ENCODE results near the gene CALN1. TPM values are rescaled to one million over a fixed set of nuclear protein-coding genes. Genes with fewer than 3 reads are reported as not detected.

CALN1 gene
- total RNA-seq, 4 donors from 2014 or later: 0.04 TPM; not detected in 3

DNA sequence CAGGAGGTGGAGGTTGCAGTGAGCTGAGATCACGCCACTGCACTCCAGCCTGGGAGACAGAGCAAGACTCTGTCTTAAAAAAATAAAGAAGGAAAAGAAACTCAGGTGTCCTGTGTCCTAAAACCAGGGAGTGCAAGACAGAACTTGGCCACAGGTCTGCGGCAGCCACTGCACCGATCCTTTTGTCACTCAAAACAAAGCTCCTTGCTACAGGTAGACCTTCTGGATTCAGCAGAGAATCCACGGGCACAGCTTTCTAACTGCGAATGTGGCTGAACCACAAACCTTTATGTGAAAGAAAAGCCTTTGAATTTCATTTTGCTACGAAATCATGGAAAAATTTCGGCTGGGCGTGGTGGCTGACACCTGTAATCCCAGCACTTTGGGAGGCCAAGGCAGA is 634.9 kb downstream of the CALN1 start:
- WGBS, 2 donors (ENCODE audit: low coverage in 1 of 2): 95 to 100% methylated on average over 4 to 8 of the region's 8 CpGs
- Histone ChIP-seq H3K27me3 (peaks cover 18% of the 10 kb centered on the region), H3K9me3 (no peaks in the 10 kb centered on the region), H3K27ac (no peak overlapping the region), H3K4me1 (no peaks in the 10 kb centered on the region), H3K36me3 (no peaks in the 10 kb centered on the region), H3K4me3 (no peak overlapping the region)
- ATAC-seq: no peak
- TF ChIP-seq POLR2AphosphoS5 (IDR thresholded peaks at IDR 0.05): no peak
- TF ChIP-seq, protein P1, sequence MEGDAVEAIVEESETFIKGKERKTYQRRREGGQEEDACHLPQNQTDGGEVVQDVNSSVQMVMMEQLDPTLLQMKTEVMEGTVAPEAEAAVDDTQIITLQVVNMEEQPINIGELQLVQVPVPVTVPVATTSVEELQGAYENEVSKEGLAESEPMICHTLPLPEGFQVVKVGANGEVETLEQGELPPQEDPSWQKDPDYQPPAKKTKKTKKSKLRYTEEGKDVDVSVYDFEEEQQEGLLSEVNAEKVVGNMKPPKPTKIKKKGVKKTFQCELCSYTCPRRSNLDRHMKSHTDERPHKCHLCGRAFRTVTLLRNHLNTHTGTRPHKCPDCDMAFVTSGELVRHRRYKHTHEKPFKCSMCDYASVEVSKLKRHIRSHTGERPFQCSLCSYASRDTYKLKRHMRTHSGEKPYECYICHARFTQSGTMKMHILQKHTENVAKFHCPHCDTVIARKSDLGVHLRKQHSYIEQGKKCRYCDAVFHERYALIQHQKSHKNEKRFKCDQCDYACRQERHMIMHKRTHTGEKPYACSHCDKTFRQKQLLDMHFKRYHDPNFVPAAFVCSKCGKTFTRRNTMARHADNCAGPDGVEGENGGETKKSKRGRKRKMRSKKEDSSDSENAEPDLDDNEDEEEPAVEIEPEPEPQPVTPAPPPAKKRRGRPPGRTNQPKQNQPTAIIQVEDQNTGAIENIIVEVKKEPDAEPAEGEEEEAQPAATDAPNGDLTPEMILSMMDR (IDR thresholded peaks at IDR 0.05): no peak
- TF ChIP-seq POLR2A (IDR thresholded peaks at IDR 0.05): no peak
- TF ChIP-seq EP300 (IDR thresholded peaks at IDR 0.05): no peak

DNA sequence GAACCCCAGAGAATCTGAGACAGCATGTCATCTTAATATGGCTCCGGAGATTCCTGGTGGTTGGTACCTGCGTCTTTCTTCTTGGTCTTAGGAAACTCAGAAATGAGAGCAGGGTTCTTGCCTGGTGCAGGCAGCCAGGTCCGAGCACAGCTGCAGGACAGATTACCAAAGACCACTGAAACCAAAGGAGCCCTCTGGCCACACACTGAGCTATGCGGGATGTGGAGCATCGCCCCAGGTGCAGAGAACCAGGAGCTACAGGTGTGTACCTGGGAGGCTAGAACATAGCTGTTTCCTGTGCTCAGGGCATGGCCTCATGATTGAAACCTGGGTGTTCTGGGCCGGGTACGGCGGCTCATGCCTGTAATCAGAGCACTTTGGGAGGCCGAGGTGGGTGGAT is 635.4 kb downstream of the CALN1 start:
- no peak for TF ChIP-seq POLR2AphosphoS5 (IDR thresholded peaks at IDR 0.05)
- WGBS, 2 donors (ENCODE audit: low coverage in 1 of 2): 100% methylated on average over 2 of the region's 9 CpGs; no CpG with 5 or more reads in 1 of the 2 donors

DNA sequence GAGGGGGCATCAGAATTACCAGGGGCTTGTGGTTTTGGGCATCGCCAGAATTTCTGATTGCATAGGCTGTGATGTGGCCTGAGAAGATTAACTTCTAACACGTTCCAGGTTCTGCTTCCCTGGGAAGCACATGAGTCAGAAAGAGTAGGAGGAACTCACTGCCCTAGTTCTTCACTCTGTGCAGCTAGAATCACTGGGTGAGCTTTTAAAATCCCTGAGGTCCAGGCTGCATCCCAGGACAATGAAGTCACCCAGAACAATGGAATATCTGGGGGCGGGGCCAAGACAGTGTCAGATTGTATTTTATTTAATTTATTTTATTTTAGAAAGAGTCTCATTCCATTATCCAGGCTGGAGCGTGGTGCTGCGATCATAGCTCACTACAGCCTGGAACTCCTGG is 636.5 kb downstream of the CALN1 start:
- Histone ChIP-seq H3K27me3 (peaks cover 18% of the 10 kb centered on the region), H3K36me3 (no peaks in the 10 kb centered on the region), H3K4me3 (no peak overlapping the region), H3K4me1 (no peaks in the 10 kb centered on the region), H3K9me3 (no peaks in the 10 kb centered on the region), H3K27ac (no peak overlapping the region)
- TF ChIP-seq POLR2AphosphoS5 (IDR thresholded peaks at IDR 0.05): no peak
- TF ChIP-seq POLR2A (IDR thresholded peaks at IDR 0.05): no peak
- TF ChIP-seq EP300 (IDR thresholded peaks at IDR 0.05): no peak
- TF ChIP-seq, protein P1 (IDR thresholded peaks at IDR 0.05): no peak
- ATAC-seq: no peak
- WGBS, 2 donors (ENCODE audit: low coverage in 1 of 2): 55 to 75% methylated on average over 4 to 5 of the region's 5 CpGs

More for the DNA sequence above, 635.4 kb downstream of the CALN1 start:
- Histone ChIP-seq H3K27ac (no peak overlapping the region), H3K4me3 (no peak overlapping the region), H3K9me3 (no peaks in the 10 kb centered on the region), H3K36me3 (no peaks in the 10 kb centered on the region), H3K27me3 (peaks cover 18% of the 10 kb centered on the region), H3K4me1 (no peaks in the 10 kb centered on the region)
- ATAC-seq: no peak

DNA sequence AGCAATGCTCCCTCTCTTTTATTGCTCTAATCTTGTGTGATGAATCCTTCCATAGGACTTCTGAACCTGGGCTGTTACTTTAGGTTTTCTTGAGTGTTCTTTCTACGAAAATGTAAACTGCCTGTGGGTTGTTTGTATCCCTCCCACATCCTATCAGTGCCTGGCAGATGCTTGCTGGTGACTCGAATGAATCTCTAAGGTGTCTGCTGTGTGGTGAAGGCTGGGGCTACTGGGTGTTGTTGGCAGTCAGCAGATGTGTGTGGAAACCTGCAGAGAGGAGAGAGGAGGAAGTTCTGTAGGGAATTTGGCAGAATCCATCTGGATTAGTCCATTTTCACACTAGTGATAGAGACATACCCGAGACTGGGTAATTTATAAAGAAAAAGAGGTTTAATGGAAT is 639.4 kb downstream of the CALN1 start:
- Histone ChIP-seq H3K27ac (no peak overlapping the region), H3K27me3 (peaks cover 11% of the 10 kb centered on the region), H3K36me3 (no peaks in the 10 kb centered on the region), H3K4me1 (no peaks in the 10 kb centered on the region), H3K4me3 (no peak overlapping the region), H3K9me3 (no peaks in the 10 kb centered on the region)
- ATAC-seq: no peak
- 51 to 67% methylated on average over 1 to 3 of the region's 3 CpGs for WGBS, 2 donors (ENCODE audit: low coverage in 1 of 2)
- no peak for TF ChIP-seq EP300 (IDR thresholded peaks at IDR 0.05)
- TF ChIP-seq POLR2A (IDR thresholded peaks at IDR 0.05): no peak
- TF ChIP-seq POLR2AphosphoS5 (IDR thresholded peaks at IDR 0.05): no peak
- TF ChIP-seq, protein P1 (IDR thresholded peaks at IDR 0.05): no peak

DNA sequence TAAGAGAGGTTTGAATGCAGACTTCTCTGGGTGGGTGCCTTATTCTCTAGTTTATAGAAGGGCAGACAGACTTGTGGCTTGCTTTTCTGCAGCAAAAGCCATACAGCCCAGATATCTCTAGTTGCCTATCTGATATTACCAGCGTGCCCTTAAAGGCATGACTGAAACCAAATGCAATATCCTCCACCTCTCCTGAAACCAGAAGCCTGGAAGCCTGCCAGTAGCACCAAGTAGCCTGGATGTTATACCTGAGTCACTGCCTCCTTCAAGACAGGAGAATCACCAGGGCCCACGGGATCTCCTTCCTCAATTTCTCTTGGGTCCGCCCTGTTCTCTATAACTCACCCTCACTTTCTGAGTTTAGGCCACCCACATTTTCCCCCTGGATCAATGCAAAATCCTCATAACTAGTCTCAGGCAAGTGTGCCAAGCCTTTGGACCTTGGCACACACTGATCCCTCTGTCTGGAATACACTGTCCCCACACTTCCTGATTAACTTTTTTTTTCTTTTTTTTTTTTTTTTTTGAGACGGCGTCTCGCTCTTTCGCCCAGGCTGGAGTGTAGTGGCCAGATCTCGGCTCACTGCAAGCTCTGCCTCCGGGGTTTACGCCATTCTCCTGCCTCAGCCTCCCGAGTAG is 641.8 kb downstream of the CALN1 start:
- Histone ChIP-seq H3K9me3 (no peaks in the 10 kb centered on the region), H3K27ac (no peak overlapping the region), H3K4me1 (no peaks in the 10 kb centered on the region), H3K4me3 (no peak overlapping the region), H3K36me3 (no peaks in the 10 kb centered on the region), H3K27me3 (peaks cover 11% of the 10 kb centered on the region)
- no peak for TF ChIP-seq POLR2AphosphoS5 (IDR thresholded peaks at IDR 0.05)
- TF ChIP-seq EP300 (IDR thresholded peaks at IDR 0.05): no peak
- TF ChIP-seq POLR2A (IDR thresholded peaks at IDR 0.05): no peak
- TF ChIP-seq, protein P1 (IDR thresholded peaks at IDR 0.05): no peak
- ATAC-seq: no peak
- WGBS, 2 donors (ENCODE audit: low coverage in 1 of 2): 81 to 94% methylated on average over 3 to 10 of the region's 11 CpGs

All from gastroesophageal sphincter (tissue), 4 donors.